GM21723 (cell line): ENCODE data around the gene SLC22A4.

ENCODE experiments used
- ATAC-seq: cut with Tn5 transposase; IDR thresholded peaks from one replicate; pipeline ENCODE4 v1.9.1; 2021; ENCODE audit warnings: mild to moderate bottlenecking, moderate library complexity; ENCODE audit not compliant: unreplicated experiment

The SLC22A4 gene

GRCh38 chr5:132297211-132297940, 3.2 kb downstream of the SLC22A4 start:
- no peak for ATAC-seq

- ATAC-seq, result no peak
Observed at GRCh38 chr5:132298298-132299212, 4.4 kb downstream of the SLC22A4 start.

DNA sequence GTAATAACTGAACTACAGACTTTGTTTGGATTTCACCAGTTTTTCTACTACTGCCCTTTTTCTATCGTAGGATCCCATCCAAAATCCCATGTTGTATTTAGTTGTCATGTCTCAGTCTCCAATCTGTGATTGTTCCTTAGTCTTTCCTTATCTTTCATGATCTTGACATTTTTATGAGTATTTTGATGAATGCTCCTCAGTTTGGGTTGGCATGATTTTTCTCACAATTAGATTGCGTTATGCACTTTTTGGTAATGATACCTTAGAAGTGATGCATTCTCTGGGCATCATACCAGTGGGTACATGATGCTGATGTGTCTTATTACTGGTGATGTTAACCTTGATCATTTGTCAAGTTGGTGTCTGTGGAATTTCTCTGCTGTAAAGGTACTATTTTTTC, 5.7 kb downstream of the SLC22A4 start:
- no peak for ATAC-seq

GRCh38 chr5:132300577-132301343, 6.6 kb downstream of the SLC22A4 start:
- no peak for ATAC-seq

DNA sequence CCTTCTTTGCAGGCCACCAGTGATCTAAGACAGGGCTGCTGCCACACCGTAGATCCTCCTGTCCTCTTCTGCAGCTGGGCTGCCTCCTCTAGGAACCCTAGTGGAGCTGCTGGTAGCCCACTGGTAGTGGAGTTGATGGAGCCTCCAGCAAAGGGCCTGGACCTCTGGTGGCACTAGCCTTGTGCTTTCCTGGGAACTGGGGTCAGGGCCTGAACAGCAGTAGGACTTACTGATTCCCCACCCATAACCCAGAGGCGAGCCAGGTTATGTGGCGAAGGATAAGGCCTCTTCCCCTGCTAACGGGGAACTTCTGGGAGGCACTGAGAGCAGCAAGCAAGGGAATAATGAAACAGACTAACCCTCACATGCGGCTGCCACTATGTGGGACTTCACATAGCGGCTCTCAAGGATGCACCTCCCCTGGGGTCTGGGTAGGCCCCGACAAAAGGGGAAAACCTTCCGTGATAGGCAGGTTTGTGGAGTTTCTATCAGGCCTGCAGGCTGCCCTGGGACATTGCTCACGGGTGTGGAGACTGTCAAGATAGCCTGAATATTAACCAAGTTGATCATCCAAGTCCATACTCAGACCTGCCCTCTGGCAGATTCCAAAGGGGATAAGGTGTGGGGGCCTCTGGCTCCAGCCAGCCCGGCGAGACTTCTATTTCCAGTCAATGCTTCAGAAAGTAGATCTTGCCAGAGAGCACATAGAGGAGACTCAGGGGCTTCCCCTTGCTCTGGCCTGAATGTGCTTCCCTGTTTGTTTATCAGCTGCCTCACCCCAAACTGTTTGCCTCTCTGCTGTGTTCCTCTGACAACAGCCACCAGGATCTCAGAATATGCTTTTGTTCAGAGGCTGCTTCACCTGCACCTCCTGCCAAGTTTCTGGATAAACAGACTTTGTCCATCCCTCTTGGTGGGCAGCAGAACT, 7.4 kb downstream of the SLC22A4 start:
- no peak for ATAC-seq

DNA sequence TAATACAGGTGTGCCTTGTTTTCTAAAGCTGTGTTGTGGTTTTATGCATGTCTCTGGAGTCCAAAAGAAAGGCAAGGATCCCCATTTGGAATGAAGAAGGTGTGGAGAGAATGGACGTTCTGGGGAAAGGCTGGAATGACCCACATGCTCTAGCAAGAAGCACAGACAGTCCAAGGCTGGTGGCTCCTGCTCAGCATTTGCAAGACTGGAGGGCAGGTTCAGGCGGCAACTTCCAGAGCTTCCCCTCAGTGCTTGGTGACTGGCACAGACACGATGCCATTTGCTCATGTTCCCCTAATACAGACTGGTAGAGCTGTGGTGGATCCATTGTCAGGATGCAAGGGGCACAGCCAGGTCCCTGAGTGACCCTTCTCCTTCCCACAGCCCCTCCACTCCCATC, 8.2 kb downstream of the SLC22A4 start:
- ATAC-seq, result no peak

GRCh38 chr5:132303589-132303988, 9.4 kb downstream of the SLC22A4 start:
- ATAC-seq, result no peak

GRCh38 chr5:132305420-132305819, 11.2 kb downstream of the SLC22A4 start:
- ATAC-seq, result no peak

DNA sequence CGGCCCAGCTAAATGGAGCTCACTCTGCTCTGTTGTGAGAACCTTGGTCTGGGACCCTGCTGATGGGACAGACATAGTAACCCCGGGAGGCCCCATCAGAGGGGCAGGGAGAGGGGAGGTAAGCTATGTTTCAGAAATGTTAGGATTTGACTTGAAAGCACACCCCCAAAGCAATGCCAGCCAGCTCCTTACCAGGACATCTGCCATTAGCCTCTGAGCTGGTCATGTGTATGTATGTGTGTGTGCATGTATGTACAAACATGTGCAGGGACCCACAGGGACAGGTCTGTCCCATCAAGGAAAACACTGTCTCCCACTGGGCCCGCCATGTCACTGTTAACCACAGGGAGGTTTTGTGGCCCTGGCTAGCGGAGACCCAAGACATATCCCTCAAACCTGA, 14.5 kb downstream of the SLC22A4 start:
- no peak for ATAC-seq

- ATAC-seq, result no peak
Observed at GRCh38 chr5:132309679-132310078, 15.5 kb downstream of the SLC22A4 start.

GRCh38 chr5:132310141-132310834, 16.1 kb downstream of the SLC22A4 start:
- ATAC-seq, result no peak

GRCh38 chr5:132313366-132313765, 19.2 kb downstream of the SLC22A4 start:
- ATAC-seq, result no peak

GRCh38 chr5:132313961-132314432, 19.8 kb downstream of the SLC22A4 start:
- no peak for ATAC-seq

DNA sequence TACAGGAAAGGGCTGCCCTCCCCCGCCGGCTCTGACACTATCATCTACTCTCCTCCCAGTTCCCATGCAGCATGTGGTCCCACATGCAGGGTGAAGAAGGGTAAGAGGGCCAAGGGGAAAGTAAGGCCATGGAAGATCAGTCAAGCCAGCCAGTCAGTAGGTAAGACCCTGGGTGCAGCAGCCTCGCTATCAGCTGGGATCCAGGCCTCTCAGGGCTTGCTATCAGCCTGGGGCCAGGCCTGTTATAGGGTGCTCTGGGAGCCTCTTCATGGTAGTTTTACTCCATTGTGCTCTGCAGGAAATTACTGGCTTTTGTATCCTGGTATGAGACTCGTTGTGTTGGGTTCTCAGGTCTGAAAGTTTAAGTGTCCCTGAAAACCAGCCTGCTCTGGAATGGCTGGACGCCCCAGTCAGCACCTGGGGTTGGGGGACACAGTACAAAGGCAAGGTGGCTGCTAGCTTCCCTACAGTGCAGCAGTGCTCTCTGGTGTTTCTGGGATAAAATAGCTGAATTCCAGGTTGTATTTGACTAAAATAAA, 21.4 kb downstream of the SLC22A4 start:
- no peak for ATAC-seq

DNA sequence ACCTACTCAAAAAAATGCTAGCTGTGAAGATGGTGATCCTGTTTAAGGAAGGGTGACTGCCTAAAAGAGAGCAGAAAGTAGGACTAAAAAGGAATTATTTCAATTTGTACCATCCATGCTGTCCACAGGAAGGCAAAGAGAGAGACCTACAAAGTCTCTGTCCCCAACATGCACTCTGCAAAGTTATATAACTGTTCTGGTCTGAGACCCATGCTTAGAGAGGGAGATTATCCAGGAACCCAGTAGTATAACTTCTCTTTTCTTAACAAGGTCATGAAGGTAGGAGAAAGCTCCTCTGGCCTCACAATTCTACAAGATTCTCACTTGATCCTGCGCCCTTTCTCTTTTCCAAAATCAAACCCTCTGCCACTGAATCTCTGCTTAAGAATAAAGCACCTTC, 25.8 kb downstream of the SLC22A4 start:
- no peak for ATAC-seq

DNA sequence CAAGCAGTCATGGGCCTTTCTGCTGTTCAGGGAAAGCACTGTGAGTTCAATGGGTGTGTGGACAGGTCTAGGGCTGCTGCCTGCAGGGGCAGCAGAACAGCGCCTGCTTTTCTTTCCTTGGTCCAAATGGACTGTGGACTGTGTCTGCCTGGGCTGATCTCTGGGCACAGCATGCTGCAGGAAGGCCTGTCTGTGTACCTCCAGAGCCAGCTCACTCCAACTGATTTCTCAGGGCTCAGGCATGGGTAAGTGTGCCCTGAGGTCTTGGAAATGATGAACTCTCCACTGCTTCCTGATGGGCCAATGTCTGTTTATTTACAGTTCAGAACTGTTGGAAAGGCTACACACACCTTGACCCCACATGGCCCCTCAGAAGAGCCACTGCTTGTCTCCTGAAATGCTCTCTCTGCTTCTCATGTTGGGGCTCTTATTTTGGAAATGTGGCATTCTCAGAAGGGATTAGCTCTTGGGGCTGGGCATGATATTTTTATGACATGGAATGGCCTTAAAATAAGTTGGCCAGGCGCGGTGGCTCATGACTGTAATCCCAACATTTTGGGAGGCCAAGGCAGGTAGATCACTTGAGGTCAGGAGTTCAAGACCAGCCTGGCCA, 27.0 kb downstream of the SLC22A4 start:
- ATAC-seq, result no peak

GRCh38 chr5:132322266-132322665, 28.1 kb downstream of the SLC22A4 start:
- no peak for ATAC-seq

DNA sequence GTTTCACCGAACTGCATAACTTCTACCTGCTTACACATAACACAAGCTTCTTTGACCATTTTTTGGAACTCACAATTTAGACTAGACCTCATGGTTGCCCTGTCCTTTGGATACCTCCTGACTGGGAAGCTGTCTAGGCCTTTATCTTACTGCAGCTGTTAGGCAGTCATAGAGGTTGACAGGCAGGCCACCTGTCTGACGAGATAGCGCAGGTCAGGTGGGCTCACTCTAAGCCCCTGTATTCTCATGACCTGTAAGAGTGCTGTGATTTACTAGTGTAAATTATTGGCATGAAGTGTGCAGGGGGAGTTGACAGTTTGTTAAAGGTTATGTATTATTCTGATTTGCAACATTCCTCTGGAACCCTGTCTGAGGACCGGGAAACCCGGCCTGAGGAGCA, 29.0 kb downstream of the SLC22A4 start:
- no peak for ATAC-seq

- ATAC-seq, result no peak
Observed at GRCh38 chr5:132325691-132326090, 31.5 kb downstream of the SLC22A4 start.
